ENCODE results near the gene JAKMIP3. TPM values are rescaled to one million over a fixed set of nuclear protein-coding genes. Genes with fewer than 3 reads are reported as not detected.

JAKMIP3 gene
- total and polyA plus RNA-seq, 2 donors (not counting 1 experiment from before 2014, with no cell fraction given), result 0.17 to 0.21 TPM

DNA sequence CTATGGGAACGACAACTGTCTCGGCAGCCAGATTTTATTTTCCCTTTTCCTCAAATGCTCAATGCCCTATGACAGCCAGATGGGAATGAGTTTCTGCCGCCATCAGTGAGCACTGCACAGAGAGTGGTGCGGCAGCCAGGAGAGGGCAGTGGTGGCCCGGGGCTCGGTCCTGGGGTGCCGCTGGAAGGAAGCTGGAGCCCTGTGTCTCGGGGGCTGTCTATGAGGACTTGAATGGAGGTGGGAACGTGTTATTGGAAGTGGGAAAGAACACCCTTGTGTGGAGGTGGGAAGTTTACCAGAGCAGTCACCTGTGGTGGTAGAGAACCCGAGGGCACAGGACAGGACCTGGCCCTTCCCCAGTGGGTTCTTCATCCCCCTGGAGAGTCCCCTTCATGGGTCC lies 35.8 kb downstream of the JAKMIP3 start:
- Mint-ChIP-seq H3K27me3 (peaks cover 14% of the 10 kb centered on the region), H3K4me1 (no peaks in the 10 kb centered on the region), H3K4me3 (no peak overlapping the region), H3K9me3 (ENCODE audit: insufficient read depth) (no peaks in the 10 kb centered on the region), H3K27ac (no peak overlapping the region)
- H3K4me3 ChIP-seq (ENCODE audit: control extremely low read depth in 1 of 5, extremely low read depth in 1 of 5, insufficient read depth in 1 of 5, low read depth in 2 of 5, low read length in 4 of 5), result no peak overlapping the region
- no peak overlapping the region for H3K27ac ChIP-seq (ENCODE audit: low read length in 2 of 2)
- WGBS (ENCODE audit: insufficient coverage), result 59% methylated on average over 10 of the region's 10 CpGs
- H3K9me3 ChIP-seq (ENCODE audit: control extremely low read depth in 1 of 3, control insufficient read depth in 2 of 3, insufficient read depth in 1 of 3, low read length in 2 of 3), result peaks cover 0 to 13% (median 0%) of the 10 kb centered on the region in 3 donors
- H2AFZ ChIP-seq (ENCODE audit: insufficient read depth, low read depth, low read length, poor library complexity, severe bottlenecking), result no peak overlapping the region
- DNase-seq (no peak), ATAC-seq (ENCODE audit: low read depth) (no peak)
- intact Hi-C loops (cut with micrococcal nuclease), result no loop called here
- ChIA-PET POLR2A (no interaction called here), CTCF (no interaction called here)
- TF ChIP-seq EZH2 (IDR thresholded peaks at IDR 0.05; ENCODE audit: borderline replicate concordance, insufficient read depth, low read depth, low read length, poor library complexity, severe bottlenecking), result no peak
- no peak for TF ChIP-seq CTCF (IDR thresholded peaks at IDR 0.05)
- H3K79me2 ChIP-seq (ENCODE audit: control insufficient read depth, insufficient read depth, low read length), result no peaks in the 10 kb centered on the region
- peaks cover 0 to 5% (median 0%) of the 10 kb centered on the region in 4 experiments for H3K27me3 ChIP-seq (replicated peaks in 1 of 4; ENCODE audit: control extremely low read depth in 1 of 4, control insufficient read depth in 3 of 4, insufficient read depth in 4 of 4, low read length in 3 of 4)
- no peaks in the 10 kb centered on the region for H3K36me3 ChIP-seq (replicated peaks in 1 of 2; ENCODE audit: control extremely low read depth in 1 of 2, control insufficient read depth in 1 of 2, extremely low read depth in 1 of 2, insufficient read depth in 2 of 2, low read length in 1 of 2)
- H3K4me2 ChIP-seq (replicated peaks; ENCODE audit: low read depth, low read length, poor library complexity, severe bottlenecking), result no peak overlapping the region
- H3K9ac ChIP-seq (ENCODE audit: low read length), result no peak overlapping the region
- no peaks in the 10 kb centered on the region for H4K20me1 ChIP-seq (ENCODE audit: control insufficient read depth, insufficient read depth, low read length, poor library complexity, severe bottlenecking)
- no peaks in the 10 kb centered on the region for H3K4me1 ChIP-seq (ENCODE audit: control insufficient read depth in 2 of 2, insufficient read depth in 2 of 2, low read length in 2 of 2)

GRCh38 chr10:132102071-132102716 lies 36.4 kb downstream of the JAKMIP3 start:
- peaks cover 0 to 9% (median 0%) of the 10 kb centered on the region in 3 donors for H3K9me3 ChIP-seq (ENCODE audit: control extremely low read depth in 1 of 3, control insufficient read depth in 2 of 3, insufficient read depth in 1 of 3, low read length in 2 of 3)
- peaks cover 0 to 5% (median 0%) of the 10 kb centered on the region in 4 experiments for H3K27me3 ChIP-seq (replicated peaks in 1 of 4; ENCODE audit: control extremely low read depth in 1 of 4, control insufficient read depth in 3 of 4, insufficient read depth in 4 of 4, low read length in 3 of 4)
- no peaks in the 10 kb centered on the region for H3K79me2 ChIP-seq (ENCODE audit: control insufficient read depth, insufficient read depth, low read length)
- peaks cover 14% of the 10 kb centered on the region for H3K27me3 Mint-ChIP-seq
- H3K4me3 ChIP-seq (ENCODE audit: control extremely low read depth in 1 of 5, extremely low read depth in 1 of 5, insufficient read depth in 1 of 5, low read depth in 2 of 5, low read length in 4 of 5), result no peak overlapping the region
- ATAC-seq (ENCODE audit: low read depth) (no peak), DNase-seq (no peak)
- CTCF ChIA-PET, result no interaction called here
- no peak for TF ChIP-seq CTCF (IDR thresholded peaks at IDR 0.05)
- no peak for TF ChIP-seq EZH2 (IDR thresholded peaks at IDR 0.05; ENCODE audit: borderline replicate concordance, insufficient read depth, low read depth, low read length, poor library complexity, severe bottlenecking)
- no peak overlapping the region for H2AFZ ChIP-seq (ENCODE audit: insufficient read depth, low read depth, low read length, poor library complexity, severe bottlenecking)
- H3K9ac ChIP-seq (ENCODE audit: low read length), result no peak overlapping the region
- POLR2A ChIA-PET, result no interaction called here
- H3K4me2 ChIP-seq (replicated peaks; ENCODE audit: low read depth, low read length, poor library complexity, severe bottlenecking), result no peak overlapping the region
- no peaks in the 10 kb centered on the region for H3K4me1 ChIP-seq (ENCODE audit: control insufficient read depth in 2 of 2, insufficient read depth in 2 of 2, low read length in 2 of 2)
- no peaks in the 10 kb centered on the region for H4K20me1 ChIP-seq (ENCODE audit: control insufficient read depth, insufficient read depth, low read length, poor library complexity, severe bottlenecking)
- H3K9me3 Mint-ChIP-seq (ENCODE audit: insufficient read depth), result no peaks in the 10 kb centered on the region
- H3K4me3 Mint-ChIP-seq, result no peak overlapping the region
- WGBS (ENCODE audit: insufficient coverage), result 88% methylated on average over 23 of the region's 23 CpGs
- H3K27ac ChIP-seq (ENCODE audit: low read length in 2 of 2), result no peak overlapping the region
- H3K4me1 Mint-ChIP-seq, result no peaks in the 10 kb centered on the region
- no peaks in the 10 kb centered on the region for H3K36me3 ChIP-seq (replicated peaks in 1 of 2; ENCODE audit: control extremely low read depth in 1 of 2, control insufficient read depth in 1 of 2, extremely low read depth in 1 of 2, insufficient read depth in 2 of 2, low read length in 1 of 2)
- intact Hi-C loops (cut with micrococcal nuclease), result no loop called here
- H3K27ac Mint-ChIP-seq, result no peak overlapping the region
